Left kidney (tissue), 2 donors: Measurements from ENCODE around the gene CHD5. TPM values are rescaled to one million over a fixed set of nuclear protein-coding genes. Genes with fewer than 3 reads are reported as not detected.
"Not testable (repeated sequence)": the region's sequence is repeated elsewhere in the genome, so short reads cannot be mapped to it uniquely, and the experiment has no call there.

ENCODE experiments used
- DNase-seq: peaks from one replicate; pipeline ENCODE4 v3.0.0-alpha.2; 2013
- polyA plus RNA-seq: library from polyadenylated mRNA; unstranded; fragments of 120-200 nt; gene quantifications from one replicate; pipeline ENCODE4 v1.2.1, GENCODE V29; 2013; ENCODE audit not compliant: insufficient read length

Gene CHD5
- polyA plus RNA-seq, 1 donor, result 0.28 TPM

GRCh38 chr1:6086358-6086757 is 93.8 kb downstream of the CHD5 start:
- no peak for DNase-seq

GRCh38 chr1:6085666-6086065 is 94.5 kb downstream of the CHD5 start:
- DNase-seq, result no peak

- no peak for DNase-seq
Observed at GRCh38 chr1:6084781-6085495, 95.2 kb downstream of the CHD5 start.

DNA sequence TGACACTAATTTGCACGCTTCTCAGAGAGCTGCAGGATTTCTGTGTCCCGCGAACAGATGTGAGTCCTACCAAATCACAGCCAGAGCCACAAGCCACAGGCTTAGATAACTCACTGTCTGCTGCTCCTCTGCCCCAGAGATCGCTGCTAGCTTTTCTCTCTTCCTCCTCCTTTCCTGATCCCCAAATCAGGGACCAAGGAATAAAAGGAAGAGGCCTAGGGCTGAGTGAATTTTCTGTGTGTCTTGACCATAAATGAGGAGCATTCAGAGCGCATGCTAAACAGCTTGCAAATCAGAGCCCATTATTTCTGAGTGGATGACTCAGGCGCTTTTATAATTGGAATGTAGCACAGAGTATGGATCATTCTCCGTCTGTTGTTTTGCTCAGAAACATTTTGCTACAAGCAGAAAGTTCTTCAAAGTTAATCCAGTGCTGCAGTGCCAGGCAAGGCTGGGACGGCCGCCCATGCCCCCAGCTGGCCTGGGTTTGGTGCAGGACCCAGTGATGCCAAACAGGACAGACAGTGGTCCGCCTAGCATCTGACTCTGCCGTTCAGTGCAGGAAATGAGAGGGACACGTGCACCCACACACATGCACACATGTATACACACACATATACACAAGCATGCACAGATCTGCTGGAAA is 96.2 kb downstream of the CHD5 start:
- DNase-seq, result no peak

GRCh38 chr1:6083385-6083784 is 96.7 kb downstream of the CHD5 start:
- DNase-seq, result no peak

- DNase-seq, result no peak
Observed at GRCh38 chr1:6082430-6082971, 97.6 kb downstream of the CHD5 start.

- no peak for DNase-seq
Observed at GRCh38 chr1:6081901-6082300, 98.2 kb downstream of the CHD5 start.

- DNase-seq, result no peak
Observed at GRCh38 chr1:6080469-6080868, 99.7 kb downstream of the CHD5 start.

- DNase-seq, result no peak
Observed at GRCh38 chr1:6077919-6078318, 102.2 kb downstream of the CHD5 start.

GRCh38 chr1:6077506-6077905 is 102.6 kb downstream of the CHD5 start:
- no peak for DNase-seq

- not testable (repeated sequence) for DNase-seq
Observed at GRCh38 chr1:6077061-6077460, 103.1 kb downstream of the CHD5 start.

DNA sequence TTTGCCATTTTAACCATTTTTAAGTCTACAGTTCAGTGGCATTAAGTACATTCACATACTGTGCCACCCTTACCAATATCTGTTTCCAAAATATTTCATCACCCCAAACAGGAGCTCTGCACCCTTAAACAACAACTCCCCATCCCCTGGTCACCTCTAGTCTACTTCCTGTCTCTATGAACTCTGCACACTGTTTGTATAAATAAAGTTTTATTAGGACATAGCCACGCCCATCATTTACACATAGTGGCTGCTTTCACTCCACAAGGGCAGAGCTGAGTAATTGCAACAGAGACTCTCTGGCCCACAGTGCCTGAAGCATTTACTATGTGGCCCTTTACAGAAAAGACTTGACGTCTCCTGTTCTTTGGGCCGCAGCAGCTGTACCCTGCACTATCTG is 104.4 kb downstream of the CHD5 start:
- DNase-seq, result no peak

- DNase-seq, result no peak
Observed at GRCh38 chr1:6074192-6074901, 105.8 kb downstream of the CHD5 start.

DNA sequence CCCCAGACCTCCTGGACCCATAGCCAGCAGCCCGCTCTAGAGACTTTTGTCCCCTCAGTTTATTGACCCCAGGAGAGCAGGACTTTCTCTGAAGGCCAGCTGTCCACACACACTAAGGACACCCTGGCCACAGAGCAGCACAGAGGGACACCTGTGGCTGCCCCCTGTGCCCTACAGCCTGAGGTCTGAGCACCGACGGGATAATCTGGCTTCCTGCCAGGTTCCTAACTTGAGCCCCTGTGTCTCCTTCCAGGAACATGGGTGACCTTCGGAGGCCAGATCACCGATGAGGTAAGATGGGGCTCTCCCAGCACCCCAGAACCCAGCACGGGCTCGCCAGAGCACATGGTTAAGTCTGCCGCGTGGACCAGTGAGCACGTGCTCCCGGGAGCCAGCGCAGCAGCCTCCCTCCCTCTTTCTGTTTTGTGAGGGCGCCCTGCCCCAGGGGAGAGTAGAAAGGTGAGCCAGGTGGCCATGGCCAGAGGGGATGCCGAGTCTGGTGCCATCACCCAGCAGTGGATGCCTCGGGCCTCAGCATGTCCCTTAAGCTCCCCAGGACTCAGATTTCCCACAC is 106.6 kb downstream of the CHD5 start:
- DNase-seq, result no peak

DNA sequence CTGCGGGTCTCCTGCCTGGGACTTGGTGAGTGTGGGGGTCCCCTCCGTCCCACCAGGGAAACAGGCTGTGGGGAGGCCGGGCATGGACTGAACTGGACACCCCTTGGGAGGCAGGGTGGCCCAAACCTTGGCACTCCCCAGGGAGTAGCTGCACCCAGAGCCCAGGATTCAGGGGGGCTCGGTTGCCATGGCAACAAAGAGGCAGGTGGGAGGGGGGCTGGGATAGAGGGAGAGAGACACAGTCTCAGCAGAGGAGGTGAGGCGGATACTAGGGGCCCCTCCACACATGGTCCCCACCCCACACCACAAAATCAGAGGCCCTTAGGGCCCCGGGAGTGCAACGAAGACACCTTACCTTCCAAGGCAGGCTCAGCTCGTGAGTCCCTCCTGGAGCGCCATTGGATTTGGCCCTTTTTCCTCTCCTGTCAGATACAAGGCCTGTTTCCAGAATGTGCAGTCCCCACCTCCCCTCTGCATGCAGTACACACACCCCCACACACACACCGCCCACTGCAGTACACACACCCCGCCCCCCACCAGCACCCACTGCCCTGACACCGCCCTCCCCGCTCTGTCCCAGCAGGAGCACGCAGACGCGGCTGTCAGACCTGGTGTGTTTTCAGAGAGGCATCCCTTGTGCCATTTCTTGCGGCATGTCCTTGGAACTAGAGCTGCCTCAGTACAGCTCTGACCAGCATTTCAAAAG is 107.2 kb downstream of the CHD5 start:
- no peak for DNase-seq

DNA sequence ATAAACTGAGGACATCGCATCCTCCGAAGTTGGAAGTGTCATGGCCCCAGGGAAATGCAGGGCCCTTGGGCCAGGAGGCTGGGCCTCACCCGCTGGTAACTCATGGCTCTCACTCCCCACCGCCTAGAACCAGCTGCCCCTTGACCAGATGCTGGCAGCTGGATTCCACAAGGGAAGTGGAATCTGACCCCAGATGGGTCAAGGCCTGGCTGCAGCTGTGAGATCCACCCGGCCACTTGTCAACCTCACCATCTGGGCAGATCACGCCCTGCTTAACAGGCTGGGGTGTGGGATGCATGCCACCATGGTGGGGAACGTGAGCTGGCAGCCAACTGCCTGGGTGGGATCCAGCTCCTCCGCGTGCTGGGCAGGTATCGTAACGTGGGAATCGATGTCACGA is 108.9 kb downstream of the CHD5 start:
- DNase-seq, result no peak

- DNase-seq, result no peak
Observed at GRCh38 chr1:6070450-6070974, 109.6 kb downstream of the CHD5 start.

DNA sequence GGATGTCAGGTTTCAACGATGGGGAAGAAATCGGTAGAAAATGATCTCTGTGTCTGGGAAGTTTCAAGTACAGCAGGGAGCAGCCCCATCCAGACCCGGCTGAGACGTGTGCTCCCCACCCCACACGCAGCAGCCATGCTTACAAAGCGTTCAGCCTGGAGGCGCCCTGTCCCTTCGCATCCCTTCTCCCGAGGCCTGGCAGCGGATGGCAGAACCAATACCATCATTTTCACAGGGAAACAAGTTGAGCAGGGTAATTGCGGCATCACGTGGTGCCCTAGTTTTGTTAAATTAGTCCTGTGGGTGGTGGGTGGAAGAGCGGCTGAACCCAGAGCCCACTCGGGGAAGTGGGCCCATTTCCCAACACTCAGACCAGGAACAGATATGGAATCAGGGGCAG is 110.5 kb downstream of the CHD5 start:
- DNase-seq, result no peak

DNA sequence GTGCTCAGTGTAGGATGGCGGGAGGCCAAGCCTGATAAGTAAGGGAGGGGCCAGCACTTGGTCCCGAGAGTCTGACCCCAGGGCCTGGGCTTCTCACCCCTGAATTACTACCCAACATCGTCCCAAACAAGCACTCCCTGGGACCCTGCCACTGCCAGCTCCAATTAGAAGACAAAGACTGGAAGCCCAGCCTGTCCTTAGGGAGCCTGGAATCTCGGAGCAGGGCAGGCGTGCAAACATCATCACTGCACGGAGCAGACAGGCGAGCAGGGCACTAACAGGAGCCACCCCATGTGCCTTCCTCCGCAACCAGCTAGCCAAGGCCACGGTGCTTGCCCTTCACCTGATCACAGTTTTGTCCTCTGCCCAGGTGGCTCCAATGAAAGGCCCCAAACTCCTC is 111.2 kb downstream of the CHD5 start:
- DNase-seq, result no peak

GRCh38 chr1:6068073-6068472 is 112.0 kb downstream of the CHD5 start:
- no peak for DNase-seq

- no peak for DNase-seq
Observed at GRCh38 chr1:6066680-6067079, 113.4 kb downstream of the CHD5 start.
